Posterior vena cava (tissue), 2 donors: ENCODE data around the gene PAXX. TPM values are rescaled to one million over a fixed set of nuclear protein-coding genes. Genes with fewer than 3 reads are reported as not detected.
"Not testable (repeated sequence)": the region's sequence is repeated elsewhere in the genome, so short reads cannot be mapped to it uniquely, and the experiment has no call there.

Source experiments
- DNase-seq: peaks from one replicate; pipeline ENCODE4 v3.0.0-alpha.2; 2020; ENCODE audit warnings: low spot score
- intact Hi-C, 2 donors: fragments of 100-400 bp; cut with DNase I; formaldehyde crosslinking; loops; one replicate each; pipeline versions ENCODE4 v1.14.1 to v1.14.2; 2022 to 2023
- total RNA-seq, 2 donors: library from RNA; stranded (reverse); fragmentation: NEBNext Ultra II Directional; extraction: Animal tissue kit (Norgen Biotek cat#: 25700); gene quantifications; one replicate each; pipeline ENCODE4 v1.2.1, GENCODE V29; 2021
- donor health status: DM: yes; HTN: yes; CAD: no.
- donor health status: DM: yes; HTN: yes; CAD: no.

Gene PAXX
- total RNA-seq, 2 donors from 2014 or later = 23.1 to 25.4 TPM

DNA sequence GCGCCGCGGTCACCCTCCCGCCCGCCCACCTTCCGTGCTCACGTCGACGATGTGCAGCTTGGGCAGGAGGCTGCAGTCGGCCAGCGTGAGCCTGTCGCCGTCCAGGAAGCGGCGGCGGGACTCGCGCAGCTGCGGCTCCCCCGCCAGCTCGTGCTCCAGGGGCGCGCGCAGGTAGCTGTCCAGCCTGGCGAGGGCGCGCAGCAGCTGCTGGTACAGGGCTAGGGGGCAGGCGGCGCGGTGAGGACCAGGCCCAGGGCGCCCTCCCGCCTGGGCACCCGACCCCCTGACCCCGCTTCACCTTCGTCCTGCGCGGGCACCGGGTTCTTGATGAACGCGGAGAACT, 2.6 kb downstream of the PAXX start:
- intact Hi-C loops = no loop called here
- DNase-seq = no peak

DNA sequence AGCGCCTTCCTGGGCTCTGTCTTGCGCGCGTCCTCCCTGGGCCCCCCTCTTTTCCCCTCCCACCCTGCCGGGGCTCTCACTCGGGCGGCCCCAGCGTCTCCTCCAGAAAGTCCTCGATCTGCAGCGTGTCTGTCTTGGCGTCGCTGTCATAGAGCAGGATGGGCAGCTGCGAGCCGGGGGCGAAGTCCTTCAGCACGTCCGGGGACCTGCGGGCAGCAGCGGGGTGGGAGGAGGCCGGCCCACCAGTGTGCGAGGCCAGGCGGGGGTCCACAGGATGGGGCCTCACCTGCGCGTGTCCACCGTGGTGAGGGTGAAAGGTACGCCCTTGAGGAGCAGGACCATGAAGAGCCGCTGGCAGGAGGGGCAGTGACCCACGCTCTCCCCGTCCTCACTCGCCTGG, 3.1 kb downstream of the PAXX start:
- intact Hi-C loops = no loop called here
- no peak for DNase-seq

DNA sequence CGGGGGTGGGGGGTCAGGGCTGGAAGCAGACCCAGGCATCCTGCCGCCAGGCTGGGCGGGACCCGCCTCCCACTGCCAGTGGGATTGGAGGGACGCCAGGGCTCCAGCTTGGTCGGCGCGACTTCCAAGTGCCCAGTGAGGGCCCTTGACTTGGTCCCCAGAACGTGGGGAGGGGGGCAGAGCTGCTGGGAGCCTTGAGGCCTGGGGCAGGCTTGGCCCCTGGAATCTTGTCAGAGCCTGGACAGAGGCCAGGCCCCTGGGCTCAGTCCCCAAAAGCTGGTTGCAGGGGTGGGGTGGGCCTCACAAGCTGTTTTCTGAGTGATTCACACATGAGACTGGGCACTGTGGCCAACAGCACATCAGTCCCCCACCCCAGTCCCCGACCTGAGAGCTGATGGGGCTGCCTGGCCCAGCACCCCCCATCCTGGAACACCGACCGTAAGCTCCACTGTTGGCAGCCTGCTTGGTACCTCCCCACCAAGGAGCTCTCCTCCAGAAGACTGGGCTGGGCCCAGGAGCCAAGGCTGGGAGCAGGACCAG, 3.6 kb downstream of the PAXX start:
- no peak for DNase-seq
- intact Hi-C loops = no loop called here

DNA sequence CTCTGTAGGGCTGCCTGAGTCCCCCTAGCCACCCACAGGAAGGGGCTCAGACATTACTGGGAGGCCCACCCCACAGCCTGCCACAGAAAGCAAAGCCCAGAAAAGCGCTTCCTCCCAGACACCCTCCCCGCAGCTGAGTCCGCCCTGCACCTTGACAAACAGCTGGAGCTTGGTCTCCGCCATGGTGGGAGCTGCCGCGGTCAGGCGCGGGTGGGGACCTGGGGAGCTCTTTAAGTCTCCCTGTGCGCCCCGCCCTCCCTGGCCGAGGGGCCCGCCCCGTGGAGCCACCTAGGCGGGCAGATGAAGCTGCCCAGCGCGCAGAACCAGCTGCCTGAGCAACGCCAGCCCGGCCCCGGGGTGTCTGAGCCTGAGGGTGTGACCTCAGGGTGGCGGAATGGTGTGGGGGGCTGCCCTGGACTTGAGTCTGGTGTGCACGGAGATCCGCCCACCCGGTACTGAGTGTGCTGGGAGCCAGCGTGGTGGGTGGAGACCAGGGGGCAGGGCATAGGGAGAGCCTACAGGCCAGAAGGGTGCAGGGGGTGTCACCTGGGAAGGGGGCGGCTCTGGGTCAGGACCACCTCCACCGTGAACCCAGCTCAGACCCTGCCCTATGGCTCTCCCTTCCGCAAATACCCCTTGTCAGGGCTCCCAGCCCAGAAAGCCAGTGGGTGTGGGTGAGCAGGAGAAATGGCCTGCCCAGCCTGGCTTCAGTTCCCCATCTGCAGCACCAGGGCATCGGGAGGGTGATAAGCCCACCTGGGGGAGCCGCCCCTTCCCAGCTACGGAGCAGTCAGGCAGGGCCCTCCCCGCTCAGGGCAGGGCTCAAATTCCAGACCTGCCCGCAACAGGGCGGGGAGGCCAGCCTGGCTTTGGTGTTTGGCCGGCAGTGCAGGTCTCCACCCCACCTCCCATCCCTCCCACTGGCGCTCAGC, 4.4 kb downstream of the PAXX start, which contains the start of gene CLIC3:
Gene CLIC3, minus strand, starts transcription at position 208 of the 932 bp plus-strand sequence. Its CDS starts 25 bp downstream, at position 183.
- no peak for DNase-seq
- intact Hi-C loops = no loop called here

DNA sequence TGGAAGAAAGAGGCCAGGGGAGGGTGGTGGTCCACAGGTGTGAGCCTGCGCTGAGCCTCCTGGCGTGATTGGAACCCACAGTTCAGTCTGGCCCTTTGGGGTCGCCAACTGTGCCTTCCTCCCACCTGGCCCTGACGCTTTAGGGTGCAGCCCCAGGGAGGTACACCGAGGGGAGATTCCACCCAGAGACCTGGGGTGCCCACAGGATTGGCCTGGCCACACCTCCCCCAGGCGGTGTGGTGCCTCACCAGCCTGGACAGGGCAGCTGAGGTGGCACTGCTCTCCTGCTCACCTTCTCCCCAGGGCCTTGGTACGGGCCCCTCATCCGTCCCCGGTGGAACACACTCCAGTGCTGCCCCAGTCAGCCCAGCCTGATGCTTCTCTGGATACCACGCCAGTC, 5.1 kb downstream of the PAXX start:
- intact Hi-C loops = no loop called here
- DNase-seq = no peak

DNA sequence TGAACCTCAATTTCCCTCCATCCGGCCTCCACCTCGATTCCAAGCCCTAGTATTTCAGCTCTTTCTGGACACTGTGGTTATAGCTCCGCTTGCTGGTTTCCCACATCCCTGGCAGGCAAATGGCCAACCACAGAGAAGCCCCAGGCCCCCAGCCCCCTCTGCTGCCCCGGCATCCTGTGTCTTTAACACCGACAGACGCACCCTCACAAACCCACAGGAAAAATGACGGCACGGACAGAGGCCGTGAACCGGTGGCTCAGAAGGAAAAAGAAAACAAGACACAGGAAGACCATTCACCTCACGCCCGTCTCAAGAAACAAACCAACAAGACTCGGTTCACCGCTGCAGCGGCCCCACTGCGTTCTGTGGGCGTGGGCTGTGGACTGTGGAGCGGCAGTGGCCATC, 5.6 kb downstream of the PAXX start:
- intact Hi-C loops = no loop called here

DNA sequence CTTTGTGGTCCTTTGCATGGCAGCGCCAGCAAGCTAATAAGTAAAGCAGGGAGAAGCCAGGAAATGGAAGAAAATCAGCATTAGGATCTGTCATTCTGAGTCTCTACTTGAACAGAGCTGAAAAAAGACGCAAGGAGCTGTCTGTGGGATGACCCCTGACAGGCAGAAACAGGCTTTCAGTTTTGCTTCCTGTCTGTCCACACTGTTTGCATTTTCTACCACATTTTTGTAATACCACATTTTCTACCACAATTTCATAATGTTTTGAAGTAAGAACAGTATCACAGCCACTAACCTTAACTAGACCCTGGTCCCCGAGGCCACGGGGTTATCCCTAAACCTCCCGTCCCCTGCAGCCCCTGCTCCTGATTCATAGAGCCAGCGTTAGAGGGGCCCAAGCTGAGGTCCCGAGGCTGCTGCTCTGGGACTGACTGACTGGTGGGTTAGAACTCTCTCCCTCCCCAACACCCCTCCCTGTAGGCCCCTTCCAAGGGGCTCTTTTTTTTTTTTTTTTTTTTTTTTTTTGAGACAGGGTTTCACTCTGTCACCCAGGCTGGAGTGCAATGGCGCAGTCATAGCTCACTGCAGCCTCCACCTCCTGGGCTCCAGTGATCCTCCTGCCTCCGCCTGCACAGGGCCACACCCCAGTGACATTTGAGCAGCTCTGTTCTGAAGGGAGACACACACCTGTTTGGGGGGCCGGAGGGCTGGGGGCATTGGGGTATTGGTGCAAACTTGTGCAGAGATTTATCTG, 8.1 kb downstream of the PAXX start:
- intact Hi-C loops = loop anchor here in 1 of 2 donors (5.0 kb wide), 1 partner anchor 908 kb away; no protein-coding TSS in a partner anchor
- no peak for DNase-seq

More for the DNA sequence above, 5.6 kb downstream of the PAXX start:
- no peak for DNase-seq

DNA sequence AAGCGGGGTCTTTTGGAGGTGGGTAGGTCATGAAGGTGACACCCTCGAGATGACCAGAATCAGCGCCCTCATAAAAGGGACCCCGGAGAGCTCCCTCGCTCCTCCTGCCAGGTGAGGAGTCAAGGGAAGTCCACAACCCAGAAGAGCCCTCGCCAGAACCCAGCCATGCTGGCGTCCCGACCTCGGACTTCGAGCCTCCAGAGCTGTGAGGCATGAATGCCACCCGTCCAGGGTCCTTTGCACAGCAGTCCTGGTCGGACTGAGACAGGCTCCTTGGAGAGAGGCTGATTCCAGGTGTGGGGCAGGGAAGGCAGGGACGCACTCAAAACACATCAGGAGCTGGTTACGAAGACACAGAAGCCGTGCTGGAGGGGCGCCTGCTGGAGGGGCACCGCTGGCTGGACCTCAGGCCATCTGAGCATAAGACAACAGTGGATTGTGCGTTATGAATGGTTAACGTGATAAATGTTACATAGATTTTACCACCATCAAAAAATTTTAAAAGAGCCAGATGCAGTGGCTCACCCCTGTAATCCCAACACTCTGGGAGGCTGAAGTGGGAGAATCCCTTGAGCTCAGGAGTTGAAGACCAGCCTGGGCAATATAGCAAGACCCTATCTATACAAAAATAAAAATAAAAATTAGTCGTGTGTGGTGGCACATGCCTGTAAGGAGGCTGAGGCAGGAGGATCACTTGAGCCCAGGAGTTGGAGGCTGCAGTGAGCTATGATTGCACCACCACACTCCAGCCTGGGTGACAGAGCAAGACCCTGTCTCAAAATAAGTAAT, 9.8 kb downstream of the PAXX start:
- intact Hi-C loops = loop anchor here in 1 of 2 donors (5.0 kb wide), 1 partner anchor 910 kb away; no protein-coding TSS in a partner anchor
- DNase-seq = no peak

DNA sequence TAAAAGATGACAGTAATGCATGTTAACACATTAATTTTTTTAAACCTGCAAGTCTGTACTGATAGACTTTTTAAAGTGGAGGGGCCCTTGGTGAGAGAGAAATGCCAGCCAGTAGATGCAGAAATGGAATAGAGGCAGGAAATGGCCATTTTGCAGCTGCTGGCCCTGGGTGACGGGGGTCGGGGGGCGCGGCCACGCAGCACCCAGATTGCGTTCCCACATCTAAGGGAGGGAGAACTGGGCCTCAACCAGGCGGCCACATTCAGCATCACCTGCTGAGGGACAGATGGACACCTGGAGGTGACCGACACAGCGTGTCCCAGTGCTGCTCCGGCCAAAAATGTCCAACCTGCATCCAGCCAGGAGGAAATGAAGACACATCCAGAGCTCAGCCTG, 10.4 kb downstream of the PAXX start:
- DNase-seq = no peak
- intact Hi-C loops = loop anchor here in 1 of 2 donors (5.0 kb wide), 1 partner anchor 910 kb away; no protein-coding TSS in a partner anchor

DNA sequence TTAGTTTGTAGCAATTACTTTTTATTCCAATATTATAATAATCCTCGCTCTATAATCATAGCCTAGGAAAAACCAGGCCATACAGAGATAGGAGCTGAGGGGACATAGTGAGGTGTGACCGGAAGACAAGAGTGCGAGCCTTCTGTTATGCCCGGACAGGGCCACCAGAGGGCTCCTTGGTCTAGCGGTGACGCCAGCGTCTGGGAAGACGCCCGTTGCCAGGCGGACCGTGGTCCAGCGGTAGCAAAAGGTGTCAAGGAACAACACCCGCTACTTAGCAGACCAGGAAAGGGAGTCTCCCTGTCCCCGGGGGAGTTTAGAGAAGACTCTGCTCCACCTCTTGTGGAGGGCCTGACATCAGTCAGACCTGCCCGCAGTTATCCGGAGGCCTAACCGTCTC, 12.1 kb downstream of the PAXX start:
- intact Hi-C loops = loop anchor here in 1 of 2 donors (5.0 kb wide), 1 partner anchor 912 kb away; no protein-coding TSS in a partner anchor
- not testable (repeated sequence) for DNase-seq

DNA sequence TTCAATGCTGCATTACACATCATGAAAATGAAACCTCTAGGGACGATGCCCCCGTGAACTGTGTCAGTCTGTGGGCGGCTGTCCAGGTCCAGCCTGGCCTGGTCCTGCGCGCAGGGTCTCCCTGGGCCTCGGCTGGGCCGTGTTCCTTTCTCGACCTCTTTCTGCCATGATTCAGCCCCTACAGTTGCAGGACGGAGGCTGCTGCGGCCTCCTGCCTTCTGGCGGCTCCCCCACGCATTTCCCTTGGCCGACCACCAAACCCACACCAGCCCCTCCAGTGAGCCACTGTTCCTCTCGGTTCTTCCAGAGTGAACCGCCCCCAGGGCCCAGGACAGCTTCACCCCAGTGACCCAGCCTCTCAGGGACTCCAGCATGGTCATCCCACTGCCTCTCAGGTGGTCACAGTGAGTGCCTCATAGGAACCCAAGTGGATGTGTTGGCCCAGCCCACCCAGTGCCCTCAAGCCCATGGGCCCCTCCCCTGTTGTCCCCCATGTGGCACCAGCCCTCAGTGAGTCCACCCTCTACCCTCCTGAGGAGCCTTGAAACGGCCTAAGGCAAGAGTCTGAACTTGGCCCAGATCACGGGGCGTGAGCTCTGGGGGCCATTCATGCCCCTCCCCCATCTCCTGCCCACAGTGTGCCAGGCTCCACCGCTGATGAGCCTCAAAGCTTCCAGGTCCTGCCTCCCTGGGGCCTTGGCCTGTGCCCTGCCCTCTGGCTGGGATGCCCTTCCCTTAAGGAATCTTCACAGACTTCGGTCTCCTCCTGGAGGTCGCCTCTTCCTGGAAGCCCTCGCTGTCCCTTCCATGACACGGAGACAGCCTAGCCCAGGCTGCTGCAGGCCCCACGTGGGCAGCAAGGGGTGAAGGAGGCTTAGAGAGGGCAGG, 14.1 kb downstream of the PAXX start:
- intact Hi-C loops = no loop called here
- no peak for DNase-seq

DNA sequence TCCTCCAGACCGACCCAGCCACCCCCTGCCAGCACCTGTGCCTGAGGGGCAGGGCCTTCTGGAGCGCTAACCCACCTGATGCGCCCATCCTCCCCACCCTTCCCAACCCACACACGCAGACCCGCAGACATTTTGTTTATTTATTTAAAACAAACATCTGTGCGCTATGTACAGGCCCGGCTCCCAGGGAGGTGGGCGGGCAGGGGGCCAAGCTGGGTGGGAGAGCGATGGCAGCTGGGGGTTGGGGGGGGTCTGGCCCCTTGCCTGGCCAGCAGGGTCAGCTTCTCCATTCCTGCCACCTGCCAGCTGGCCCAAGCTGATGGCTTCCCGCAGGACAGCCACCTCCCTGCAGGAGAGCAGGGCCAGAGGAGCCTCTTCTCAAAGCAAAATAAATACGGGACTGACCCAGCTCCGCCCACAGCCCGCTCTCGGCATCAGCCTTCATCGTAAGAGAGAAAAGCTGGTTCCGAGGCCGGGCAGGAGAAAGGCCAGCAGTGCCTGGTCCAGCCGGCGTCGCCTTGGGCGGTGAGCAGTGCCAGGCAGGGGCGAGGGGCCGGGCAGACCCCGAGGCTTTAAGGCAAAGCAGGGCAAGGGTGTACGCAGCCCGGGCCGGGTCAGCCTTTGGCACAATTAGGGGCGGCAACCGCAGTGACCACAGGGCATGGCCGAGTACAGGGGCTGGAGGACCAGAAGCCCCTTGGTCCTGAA, 15.0 kb downstream of the PAXX start:
- DNase-seq = no peak
- intact Hi-C loops = no loop called here

DNA sequence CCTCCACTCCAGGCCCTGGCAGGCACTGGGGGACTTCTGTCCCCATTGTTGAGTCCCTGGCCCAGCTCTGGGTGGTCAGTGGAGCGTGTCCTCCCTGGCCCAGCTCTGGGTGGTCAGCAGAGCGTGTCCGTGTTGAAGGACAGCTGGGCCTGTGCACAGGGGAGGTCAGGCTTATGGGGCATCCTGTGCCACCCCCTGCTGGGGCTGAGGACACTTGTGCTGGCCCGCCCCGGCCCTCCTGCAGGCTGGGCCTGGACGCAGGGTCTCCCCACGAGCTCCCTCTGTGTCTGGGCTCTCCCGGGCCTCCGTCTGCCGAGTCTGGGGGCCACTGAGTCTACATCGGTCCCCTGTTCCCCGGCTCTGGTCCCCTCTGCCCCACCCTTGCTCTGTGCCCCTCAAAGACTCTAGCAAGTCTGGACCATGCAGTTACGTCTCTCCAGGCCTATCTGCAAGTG, 15.6 kb downstream of the PAXX start:
- DNase-seq = no peak
- intact Hi-C loops = no loop called here

DNA sequence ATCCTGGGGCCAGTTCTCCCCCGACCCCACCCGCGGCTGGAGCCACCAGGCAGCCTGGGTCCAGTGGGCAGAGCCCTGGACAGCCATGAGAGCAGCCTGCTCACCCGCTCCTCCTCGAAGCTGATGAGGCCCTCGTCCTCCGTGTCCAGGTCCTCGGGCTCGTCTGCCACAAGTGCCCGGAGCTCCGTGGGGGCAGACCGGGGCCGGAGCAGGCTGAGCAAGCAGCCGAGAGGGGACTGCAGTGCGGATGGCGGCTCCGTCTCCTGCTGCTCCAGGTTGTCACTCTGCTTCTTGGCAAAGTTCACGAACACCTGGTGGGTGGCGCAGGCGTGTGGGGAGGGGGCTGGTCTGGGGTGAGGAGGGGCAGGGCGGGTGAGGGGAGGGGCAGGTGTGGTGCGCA, 16.1 kb downstream of the PAXX start:
- intact Hi-C loops = no loop called here
- no peak for DNase-seq

DNA sequence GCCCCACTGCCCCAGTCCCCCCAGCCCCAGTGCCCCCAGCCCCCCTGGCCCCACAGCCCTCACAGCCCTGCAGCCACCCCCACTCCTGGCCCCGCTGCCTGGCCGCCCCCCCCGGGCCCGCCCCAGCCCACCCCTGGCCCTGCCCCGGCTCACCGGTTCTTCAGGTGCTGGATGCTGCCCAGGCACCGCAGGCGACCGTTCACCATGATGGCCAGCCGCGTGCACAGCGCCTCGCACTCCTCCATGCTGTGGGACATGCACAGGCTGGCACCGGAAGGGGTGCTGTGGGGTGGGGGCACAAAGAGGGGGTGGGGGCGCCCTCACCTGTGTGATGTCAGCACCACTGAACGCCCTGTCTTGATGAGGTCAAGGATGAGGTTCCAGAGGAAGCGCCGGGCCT, 17.0 kb downstream of the PAXX start:
- no peak for DNase-seq
- intact Hi-C loops = no loop called here

DNA sequence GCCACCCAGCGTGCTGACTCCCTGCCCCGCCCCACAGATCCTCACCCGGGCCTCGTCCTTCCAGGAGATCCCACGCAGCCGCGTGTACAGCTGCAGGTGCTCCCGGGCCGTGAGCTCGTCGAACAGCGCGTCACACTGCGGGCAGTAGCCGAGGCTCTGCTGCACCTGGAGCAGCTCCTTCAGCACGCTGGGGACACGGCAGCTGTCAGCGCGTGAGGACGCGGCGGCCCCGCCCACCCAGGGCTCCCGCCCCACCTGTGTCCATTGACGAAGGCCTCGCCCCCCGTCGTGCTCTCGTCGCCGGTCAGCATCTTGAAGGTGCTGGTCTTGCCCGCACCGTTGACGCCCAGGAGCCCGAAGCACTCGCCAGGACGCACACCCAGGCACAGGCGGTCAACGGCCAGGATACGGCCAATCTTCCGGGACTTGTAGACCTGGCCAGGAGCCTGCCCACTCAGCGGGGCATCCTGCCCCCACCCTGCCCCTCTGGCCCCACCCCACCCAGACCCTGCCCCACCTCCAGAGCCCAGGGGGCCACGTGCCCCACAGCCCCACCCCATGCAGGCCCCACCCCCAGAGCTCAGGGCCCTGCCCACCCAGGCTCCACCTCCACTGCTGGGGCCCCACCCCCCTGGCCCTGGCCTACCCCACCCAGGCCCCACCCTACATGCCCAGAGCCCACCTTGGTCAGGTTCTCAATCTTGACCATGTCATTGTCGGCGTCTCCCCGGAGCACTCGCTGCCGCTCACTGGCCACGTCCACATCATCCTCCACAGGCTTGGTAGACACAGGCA, 17.9 kb downstream of the PAXX start:
- intact Hi-C loops = no loop called here
- DNase-seq = no peak

DNA sequence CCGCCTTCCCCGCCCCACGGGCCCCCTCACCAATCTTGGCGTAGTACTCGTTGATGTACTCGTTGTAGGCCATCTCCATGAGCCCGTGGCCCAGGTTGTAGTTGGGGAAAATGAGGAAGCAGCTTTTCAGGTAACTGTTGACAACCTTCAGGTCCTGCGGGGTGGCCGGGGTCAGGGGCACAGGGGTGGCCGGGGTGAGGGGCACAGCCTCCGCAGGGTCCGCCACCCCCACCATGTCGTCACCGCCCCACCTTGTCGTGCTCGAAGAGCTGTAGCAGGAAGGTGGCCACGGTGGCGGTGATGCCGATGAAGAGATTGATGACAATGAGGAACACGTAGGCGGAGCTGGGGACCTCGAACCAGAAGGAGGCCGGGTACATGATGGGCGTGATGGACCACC, 18.9 kb downstream of the PAXX start:
- intact Hi-C loops = no loop called here
- DNase-seq = no peak
